Measurements from ENCODE around the gene SYCE3.

Gene SYCE3

DNA sequence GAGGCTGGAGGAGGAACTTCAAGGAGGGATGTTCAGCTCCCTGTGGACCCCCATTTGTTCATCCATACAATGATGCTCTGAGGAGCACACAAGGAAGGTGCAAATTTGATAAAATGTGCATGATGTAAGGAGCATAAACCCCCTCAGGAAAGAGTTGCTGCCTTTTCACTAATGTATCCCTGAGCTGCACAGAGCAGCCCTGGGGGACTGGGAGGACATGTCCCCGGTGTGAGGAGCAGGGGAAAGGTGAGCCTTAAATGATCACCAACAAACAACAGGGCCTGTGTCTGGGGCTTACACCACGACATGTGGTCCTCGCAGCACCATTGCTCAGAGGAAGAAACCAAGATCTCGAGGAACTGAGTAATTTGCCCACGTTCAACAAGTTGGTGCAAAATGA, 34.4 kb upstream of the SYCE3 start:
- no peak overlapping the region for H3K9ac ChIP-seq (ENCODE audit: low read length)
- no peak overlapping the region for H2AFZ ChIP-seq (ENCODE audit: low read depth, low read length)
- no peak for TF ChIP-seq EZH2phosphoT487 (IDR thresholded peaks at IDR 0.05; ENCODE audit: low read depth)
- TF ChIP-seq, protein P1, sequence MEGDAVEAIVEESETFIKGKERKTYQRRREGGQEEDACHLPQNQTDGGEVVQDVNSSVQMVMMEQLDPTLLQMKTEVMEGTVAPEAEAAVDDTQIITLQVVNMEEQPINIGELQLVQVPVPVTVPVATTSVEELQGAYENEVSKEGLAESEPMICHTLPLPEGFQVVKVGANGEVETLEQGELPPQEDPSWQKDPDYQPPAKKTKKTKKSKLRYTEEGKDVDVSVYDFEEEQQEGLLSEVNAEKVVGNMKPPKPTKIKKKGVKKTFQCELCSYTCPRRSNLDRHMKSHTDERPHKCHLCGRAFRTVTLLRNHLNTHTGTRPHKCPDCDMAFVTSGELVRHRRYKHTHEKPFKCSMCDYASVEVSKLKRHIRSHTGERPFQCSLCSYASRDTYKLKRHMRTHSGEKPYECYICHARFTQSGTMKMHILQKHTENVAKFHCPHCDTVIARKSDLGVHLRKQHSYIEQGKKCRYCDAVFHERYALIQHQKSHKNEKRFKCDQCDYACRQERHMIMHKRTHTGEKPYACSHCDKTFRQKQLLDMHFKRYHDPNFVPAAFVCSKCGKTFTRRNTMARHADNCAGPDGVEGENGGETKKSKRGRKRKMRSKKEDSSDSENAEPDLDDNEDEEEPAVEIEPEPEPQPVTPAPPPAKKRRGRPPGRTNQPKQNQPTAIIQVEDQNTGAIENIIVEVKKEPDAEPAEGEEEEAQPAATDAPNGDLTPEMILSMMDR (IDR thresholded peaks at IDR 0.05; ENCODE audit: low read depth, low read length): no peak
- no peaks in the 10 kb centered on the region for H3K4me1 ChIP-seq (ENCODE audit: low read length)
- H3K9me3 ChIP-seq (ENCODE audit: insufficient read depth, low read length): no peaks in the 10 kb centered on the region
- no peak overlapping the region for H3K27ac ChIP-seq (ENCODE audit: low read length)
- no peak overlapping the region for H3K4me3 ChIP-seq (ENCODE audit: low read length)
- H3K79me2 ChIP-seq (ENCODE audit: low read length): no peaks in the 10 kb centered on the region
- H3K4me2 ChIP-seq (ENCODE audit: low read length): no peak overlapping the region
- H4K20me1 ChIP-seq (ENCODE audit: insufficient read depth, low read length): no peaks in the 10 kb centered on the region
- no peaks in the 10 kb centered on the region for H3K36me3 ChIP-seq (replicated peaks; ENCODE audit: low read depth, low read length)
- H3K27me3 ChIP-seq (ENCODE audit: low read depth, low read length): no peaks in the 10 kb centered on the region

DNA sequence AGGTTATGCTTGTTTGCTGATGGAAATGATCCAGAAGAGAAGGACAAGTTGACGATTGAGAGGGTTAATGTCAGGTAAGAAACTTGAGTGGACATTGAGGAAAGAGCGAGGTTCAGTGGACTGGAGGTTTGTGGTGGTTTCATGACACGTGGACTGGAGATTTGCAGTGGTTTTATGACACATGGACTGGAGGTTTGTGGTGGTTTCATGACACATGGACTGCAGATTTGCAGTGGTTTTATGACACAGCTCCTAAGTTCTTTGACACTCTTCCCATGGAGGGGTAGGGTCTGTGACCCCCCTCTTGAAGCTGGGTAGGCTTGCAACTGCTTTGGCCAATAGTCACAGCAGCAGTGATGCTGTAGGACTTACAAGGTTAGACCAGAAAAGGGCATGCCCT, 32.5 kb upstream of the SYCE3 start:
- no peak overlapping the region for H3K4me2 ChIP-seq (ENCODE audit: low read length)
- no peaks in the 10 kb centered on the region for H3K79me2 ChIP-seq (ENCODE audit: low read length)
- H3K4me1 ChIP-seq (ENCODE audit: low read length): no peaks in the 10 kb centered on the region
- no peak overlapping the region for H3K9ac ChIP-seq (ENCODE audit: low read length)
- H3K27ac ChIP-seq (ENCODE audit: low read length): no peak overlapping the region
- H3K36me3 ChIP-seq (replicated peaks; ENCODE audit: low read depth, low read length): no peaks in the 10 kb centered on the region
- no peaks in the 10 kb centered on the region for H4K20me1 ChIP-seq (ENCODE audit: insufficient read depth, low read length)
- H3K9me3 ChIP-seq (ENCODE audit: insufficient read depth, low read length): no peaks in the 10 kb centered on the region
- no peak overlapping the region for H3K4me3 ChIP-seq (ENCODE audit: low read length)
- no peaks in the 10 kb centered on the region for H3K27me3 ChIP-seq (ENCODE audit: low read depth, low read length)
- no peak overlapping the region for H2AFZ ChIP-seq (ENCODE audit: low read depth, low read length)
- TF ChIP-seq, protein P1 (IDR thresholded peaks at IDR 0.05; ENCODE audit: low read depth, low read length): no peak
- no peak for TF ChIP-seq EZH2phosphoT487 (IDR thresholded peaks at IDR 0.05; ENCODE audit: low read depth)

DNA sequence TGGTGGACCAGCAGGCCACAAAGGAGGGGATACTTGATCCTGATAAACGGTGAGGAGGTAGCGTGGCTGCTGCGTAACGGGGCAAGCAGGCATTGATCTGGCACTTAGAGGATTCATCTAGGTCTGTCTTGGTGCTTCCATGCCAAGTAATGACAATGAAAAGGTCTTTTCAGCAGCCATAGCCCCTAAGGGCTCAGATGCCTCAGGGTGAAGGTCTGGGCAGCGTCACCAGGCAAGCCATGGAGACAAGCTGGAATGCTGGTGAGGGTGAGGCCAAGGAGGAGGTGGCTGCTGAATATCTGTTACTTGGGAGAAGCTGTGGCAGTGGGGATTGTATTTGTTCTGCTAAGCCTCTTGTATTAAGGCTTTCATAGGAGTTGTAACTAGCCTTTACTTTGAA, 24.7 kb upstream of the SYCE3 start:
- Histone ChIP-seq H3K79me2 (ENCODE audit: low read length) (peaks cover 5% of the 10 kb centered on the region; the same call in 1 of the 2 replicates), H4K20me1 (ENCODE audit: insufficient read depth, low read length) (no peaks in the 10 kb centered on the region)
- TF ChIP-seq, protein P1 (IDR thresholded peaks at IDR 0.05; ENCODE audit: low read depth, low read length): no peak
- no peak for TF ChIP-seq EZH2phosphoT487 (IDR thresholded peaks at IDR 0.05; ENCODE audit: low read depth)

DNA sequence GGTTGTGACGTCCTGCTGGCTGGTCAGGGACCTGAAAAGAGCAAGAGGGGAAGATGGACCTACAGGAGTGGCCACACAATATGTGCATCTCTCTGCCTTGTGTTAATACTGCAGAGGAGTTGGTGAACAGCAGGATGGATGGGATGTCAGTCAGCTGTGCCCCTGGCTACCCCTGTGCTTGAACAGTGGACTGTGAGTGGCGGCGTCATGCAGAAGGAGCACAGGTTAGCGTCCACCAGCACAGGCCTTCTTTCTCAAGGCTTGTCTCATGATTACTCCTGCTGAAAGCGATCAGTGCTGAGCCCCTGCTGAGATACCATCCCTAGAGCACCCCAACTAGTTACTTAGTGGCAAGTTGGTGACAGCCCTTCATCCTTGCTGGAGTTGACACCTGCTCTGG, 23.7 kb upstream of the SYCE3 start:
- H3K4me1 ChIP-seq (ENCODE audit: low read length): peaks cover 8% of the 10 kb centered on the region
- H3K79me2 ChIP-seq (ENCODE audit: low read length): peaks cover 13% of the 10 kb centered on the region
- H3K4me3 ChIP-seq (ENCODE audit: low read length): no peak overlapping the region
- no peaks in the 10 kb centered on the region for H4K20me1 ChIP-seq (ENCODE audit: insufficient read depth, low read length)
- TF ChIP-seq, protein P1 (IDR thresholded peaks at IDR 0.05; ENCODE audit: low read depth, low read length): no peak
- no peak for TF ChIP-seq EZH2phosphoT487 (IDR thresholded peaks at IDR 0.05; ENCODE audit: low read depth)
- H3K4me2 ChIP-seq (ENCODE audit: low read length): no peak overlapping the region
- H2AFZ ChIP-seq (ENCODE audit: low read depth, low read length): no peak overlapping the region
- H3K27ac ChIP-seq (ENCODE audit: low read length): no peak overlapping the region
- no peaks in the 10 kb centered on the region for H3K36me3 ChIP-seq (replicated peaks; ENCODE audit: low read depth, low read length)
- H3K27me3 ChIP-seq (ENCODE audit: low read depth, low read length): no peaks in the 10 kb centered on the region
- no peak overlapping the region for H3K9ac ChIP-seq (ENCODE audit: low read length)
- no peaks in the 10 kb centered on the region for H3K9me3 ChIP-seq (ENCODE audit: insufficient read depth, low read length)

More for the DNA sequence above, 24.7 kb upstream of the SYCE3 start:
- Histone ChIP-seq H3K4me1 (ENCODE audit: low read length) (peaks cover 4% of the 10 kb centered on the region; the same call in 1 of the 2 replicates), H2AFZ (ENCODE audit: low read depth, low read length) (no peak overlapping the region), H3K9me3 (ENCODE audit: insufficient read depth, low read length) (no peaks in the 10 kb centered on the region), H3K4me3 (ENCODE audit: low read length) (no peak overlapping the region), H3K4me2 (ENCODE audit: low read length) (no peak overlapping the region), H3K27ac (ENCODE audit: low read length) (no peak overlapping the region), H3K36me3 (replicated peaks; ENCODE audit: low read depth, low read length) (no peaks in the 10 kb centered on the region), H3K9ac (ENCODE audit: low read length) (no peak overlapping the region), H3K27me3 (ENCODE audit: low read depth, low read length) (no peaks in the 10 kb centered on the region)

Data from OCI-LY3 (cell line).